Colonic mucosa (tissue), 4 donors: ENCODE measurements around the gene SCAMP4. TPM values are rescaled to one million over a fixed set of nuclear protein-coding genes. Genes with fewer than 3 reads are reported as not detected.

Experiments
- DNase-seq: peaks from one replicate; pipeline ENCODE4 v3.0.0-alpha.2; 2020
- H3K27ac ChIP-seq: fragments of 200-600 bp; one replicate; pipeline ENCODE4 v1.8.0; 2021
- H3K27me3 ChIP-seq: fragments of 200-600 bp; one replicate; pipeline ENCODE4 v1.8.0; 2021
- H3K36me3 ChIP-seq: fragments of 200-600 bp; one replicate; pipeline ENCODE4 v1.8.0; 2021
- H3K4me1 ChIP-seq: fragments of 200-600 bp; one replicate; pipeline ENCODE4 v1.8.0; 2021; ENCODE audit warnings: mild to moderate bottlenecking
- H3K4me3 ChIP-seq: fragments of 200-600 bp; one replicate; pipeline ENCODE4 v1.8.0; 2021
- H3K9ac ChIP-seq, 2 donors: one replicate each; pipeline ENCODE4 v1.7.0; 2013; ENCODE audit warnings: control low read depth in 2 of 2, low read depth in 2 of 2, low read length in 2 of 2
- H3K9me3 ChIP-seq: fragments of 200-600 bp; one replicate; pipeline ENCODE4 v1.8.0; 2021
- intact Hi-C: fragments of 100-400 bp; cut with DNase I; formaldehyde crosslinking; loops from one replicate; pipeline ENCODE4 v1.14.1; 2022
- total RNA-seq, 2 donors: library from RNA; stranded (reverse); fragmentation: NEBNext Ultra II Directional in 1 of 2; extraction: Animal tissue kit (Norgen Biotek cat#: 25700) in 1 of 2; gene quantifications; one replicate each; pipeline ENCODE4 v1.2.1, GENCODE V29; 2021
- TF ChIP-seq, protein P1 (sequence below): fragments of 200-600 bp; IDR thresholded peaks from one replicate; pipeline ENCODE4 v1.8.0; 2022; ENCODE audit warnings: antibody characterized with exemption, mild to moderate bottlenecking
- donor health status: healthy.
- donor health status: DM: no; HTN: no; CAD: no.
- donor health status: DM: no; HTN: no; CAD: no.

The SCAMP4 gene
- total RNA-seq, 2 donors from 2014 or later = 57.4 to 91.8 TPM

DNA sequence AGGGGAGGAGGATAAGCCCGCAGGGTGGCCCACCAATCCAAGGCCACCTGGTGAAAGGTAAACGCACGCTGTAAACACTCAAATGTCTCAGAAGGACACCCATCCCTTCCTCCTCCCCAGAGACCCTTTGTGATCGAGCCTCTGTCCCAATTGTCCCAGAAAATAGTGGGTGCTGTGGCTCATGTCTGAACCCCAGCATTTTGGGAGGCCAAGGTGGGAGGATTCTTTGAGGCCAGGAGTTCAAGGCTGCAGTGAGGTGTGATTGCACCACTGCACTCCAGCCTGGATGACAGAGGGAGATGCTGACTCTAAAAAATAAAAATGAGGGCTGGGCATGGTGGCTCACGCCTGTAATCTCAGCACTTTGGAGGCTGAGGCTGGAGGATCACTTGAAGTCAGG is 16.8 kb upstream of the SCAMP4 start:
- Histone ChIP-seq H3K27ac (no peak overlapping the region), H3K9me3 (no peaks in the 10 kb centered on the region), H3K36me3 (no peaks in the 10 kb centered on the region), H3K4me1 (peaks cover 6% of the 10 kb centered on the region), H3K9ac (no peak overlapping the region), H3K4me3 (no peak overlapping the region), H3K27me3 (no peaks in the 10 kb centered on the region)
- intact Hi-C loops = no loop called here
- TF ChIP-seq, protein P1, sequence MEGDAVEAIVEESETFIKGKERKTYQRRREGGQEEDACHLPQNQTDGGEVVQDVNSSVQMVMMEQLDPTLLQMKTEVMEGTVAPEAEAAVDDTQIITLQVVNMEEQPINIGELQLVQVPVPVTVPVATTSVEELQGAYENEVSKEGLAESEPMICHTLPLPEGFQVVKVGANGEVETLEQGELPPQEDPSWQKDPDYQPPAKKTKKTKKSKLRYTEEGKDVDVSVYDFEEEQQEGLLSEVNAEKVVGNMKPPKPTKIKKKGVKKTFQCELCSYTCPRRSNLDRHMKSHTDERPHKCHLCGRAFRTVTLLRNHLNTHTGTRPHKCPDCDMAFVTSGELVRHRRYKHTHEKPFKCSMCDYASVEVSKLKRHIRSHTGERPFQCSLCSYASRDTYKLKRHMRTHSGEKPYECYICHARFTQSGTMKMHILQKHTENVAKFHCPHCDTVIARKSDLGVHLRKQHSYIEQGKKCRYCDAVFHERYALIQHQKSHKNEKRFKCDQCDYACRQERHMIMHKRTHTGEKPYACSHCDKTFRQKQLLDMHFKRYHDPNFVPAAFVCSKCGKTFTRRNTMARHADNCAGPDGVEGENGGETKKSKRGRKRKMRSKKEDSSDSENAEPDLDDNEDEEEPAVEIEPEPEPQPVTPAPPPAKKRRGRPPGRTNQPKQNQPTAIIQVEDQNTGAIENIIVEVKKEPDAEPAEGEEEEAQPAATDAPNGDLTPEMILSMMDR = no peak
- DNase-seq = no peak

DNA sequence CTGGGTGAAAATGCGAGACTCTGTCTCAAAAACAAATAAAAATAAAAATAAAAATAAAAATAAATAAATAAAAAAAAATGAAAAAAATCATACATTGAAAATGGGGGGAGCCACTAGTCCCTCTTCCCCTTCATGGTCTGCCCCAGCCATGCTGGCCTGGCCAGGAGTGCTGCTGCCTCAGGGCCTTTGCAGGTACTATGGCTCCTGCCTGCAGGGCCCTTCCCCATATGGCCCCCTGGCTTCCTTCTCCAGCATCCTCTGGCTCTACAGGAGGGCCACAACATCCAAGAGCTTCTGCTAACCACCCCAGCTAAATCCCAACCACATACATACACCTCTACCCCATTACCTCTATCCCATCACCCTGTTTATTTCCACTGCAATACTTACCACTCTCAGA is 15.3 kb upstream of the SCAMP4 start:
- H3K4me3 ChIP-seq = no peak overlapping the region
- no peaks in the 10 kb centered on the region for H3K9me3 ChIP-seq
- no peaks in the 10 kb centered on the region for H3K27me3 ChIP-seq
- H3K4me1 ChIP-seq = no peaks in the 10 kb centered on the region
- no peak overlapping the region for H3K9ac ChIP-seq
- no peaks in the 10 kb centered on the region for H3K36me3 ChIP-seq
- intact Hi-C loops = no loop called here
- H3K27ac ChIP-seq = no peak overlapping the region
- DNase-seq = no peak
- TF ChIP-seq, protein P1 = no peak

DNA sequence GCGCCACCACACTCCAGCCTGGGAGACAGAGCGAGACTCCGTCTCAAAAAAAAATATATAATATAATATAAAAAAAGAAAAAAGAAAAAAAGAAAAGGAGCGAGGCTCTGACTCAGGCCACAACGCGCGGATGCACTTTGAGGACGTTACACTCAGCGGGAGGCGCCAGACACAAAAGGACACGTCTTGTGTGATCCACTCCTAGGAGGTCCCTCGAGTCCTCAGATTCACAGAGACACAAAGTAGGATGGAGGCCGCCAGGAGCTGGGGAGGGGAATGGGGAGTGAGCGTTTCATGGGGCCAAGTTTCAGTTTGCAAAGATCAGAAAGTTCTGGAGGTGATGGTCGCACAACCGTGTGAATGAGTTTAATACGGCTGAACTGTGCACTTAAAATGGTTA is 11.4 kb upstream of the SCAMP4 start:
- no peak overlapping the region for H3K27ac ChIP-seq
- TF ChIP-seq, protein P1 = no peak
- no peaks in the 10 kb centered on the region for H3K9me3 ChIP-seq
- no peaks in the 10 kb centered on the region for H3K4me1 ChIP-seq
- H3K9ac ChIP-seq = no peak overlapping the region
- H3K27me3 ChIP-seq = no peaks in the 10 kb centered on the region
- no peak overlapping the region for H3K4me3 ChIP-seq
- no peaks in the 10 kb centered on the region for H3K36me3 ChIP-seq
- intact Hi-C loops = no loop called here
- no peak for DNase-seq

DNA sequence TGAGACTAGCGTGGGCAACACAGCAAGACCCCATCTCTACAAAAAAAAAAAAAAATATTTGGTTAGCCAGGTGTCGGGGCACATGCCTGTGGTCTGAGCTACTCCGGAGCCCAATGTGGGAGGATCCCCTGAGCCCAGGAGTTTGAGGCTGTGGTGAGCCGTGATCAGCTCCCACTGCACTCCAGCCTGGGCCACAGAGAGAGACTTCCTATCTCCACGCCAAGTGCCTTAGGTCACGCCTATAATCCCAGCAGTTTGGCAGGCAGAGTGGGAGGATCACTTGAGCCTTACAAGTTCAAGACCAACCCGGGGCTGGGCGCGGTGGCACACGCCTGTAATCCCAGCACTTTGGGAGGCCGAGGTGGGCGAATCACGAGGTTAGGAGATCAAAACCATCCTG is 8.7 kb upstream of the SCAMP4 start:
- Histone ChIP-seq H3K9me3 (no peaks in the 10 kb centered on the region), H3K27me3 (no peaks in the 10 kb centered on the region), H3K4me3 (no peak overlapping the region), H3K36me3 (no peaks in the 10 kb centered on the region), H3K9ac (peak overlapping the region in 1 of 2 donors; percentile 12), H3K27ac (no peak overlapping the region), H3K4me1 (no peaks in the 10 kb centered on the region)
- no peak for DNase-seq
- intact Hi-C loops = no loop called here
- TF ChIP-seq, protein P1 = no peak

DNA sequence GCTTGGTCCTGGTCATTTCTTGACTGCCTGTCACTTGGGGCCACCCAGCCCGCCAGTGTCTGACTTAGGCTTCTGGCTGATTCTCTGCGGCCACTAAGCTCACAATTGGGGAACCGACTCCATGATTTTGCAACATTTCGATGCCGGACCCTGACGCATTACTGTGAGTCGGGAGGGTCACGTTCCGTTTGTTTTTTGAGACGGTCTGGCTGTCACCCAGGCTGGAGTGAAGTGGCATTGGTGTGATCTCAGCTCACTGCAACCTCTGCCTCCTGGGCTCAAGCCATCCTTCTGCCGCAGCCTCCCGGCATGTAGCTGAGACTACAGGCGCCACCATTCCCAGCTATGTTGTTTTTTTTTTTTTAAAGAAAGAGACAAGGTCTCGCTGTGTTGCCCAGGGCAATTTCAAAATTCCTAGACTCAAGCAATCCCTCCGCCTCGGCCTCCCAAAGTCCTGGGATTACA is 3.2 kb upstream of the SCAMP4 start:
- no peaks in the 10 kb centered on the region for H3K27me3 ChIP-seq
- peaks cover 5% of the 10 kb centered on the region for H3K4me1 ChIP-seq
- no peak overlapping the region for H3K27ac ChIP-seq
- intact Hi-C loops = no loop called here
- H3K36me3 ChIP-seq = no peaks in the 10 kb centered on the region
- no peak overlapping the region for H3K4me3 ChIP-seq
- TF ChIP-seq, protein P1 = no peak
- H3K9ac ChIP-seq = no peak overlapping the region
- DNase-seq = no peak
- no peaks in the 10 kb centered on the region for H3K9me3 ChIP-seq

DNA sequence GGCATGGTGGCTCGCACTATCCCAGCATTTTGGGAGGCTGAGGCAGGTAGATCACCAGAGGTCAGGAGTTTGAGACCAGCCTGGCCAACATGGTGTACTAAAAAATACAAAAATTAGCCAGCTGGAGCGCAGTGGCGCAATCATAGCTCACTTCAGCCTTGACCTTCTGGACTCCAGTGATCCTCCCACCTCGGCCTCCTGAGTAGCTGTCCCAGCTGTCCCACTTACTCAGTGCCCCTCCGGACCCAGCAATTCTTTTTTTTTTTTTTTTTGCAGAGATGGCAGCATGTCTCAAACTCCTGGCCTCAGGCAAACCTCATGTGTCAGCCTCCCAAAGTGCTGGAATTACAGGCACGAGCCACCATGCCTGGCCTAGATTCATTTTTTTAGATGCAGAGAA is 2.3 kb upstream of the SCAMP4 start:
- H3K36me3 ChIP-seq = no peaks in the 10 kb centered on the region
- DNase-seq = no peak
- H3K4me1 ChIP-seq = peaks cover 5% of the 10 kb centered on the region
- no peak overlapping the region for H3K9ac ChIP-seq
- TF ChIP-seq, protein P1 = no peak
- intact Hi-C loops = no loop called here
- peak overlapping the region; percentile 8 for H3K27ac ChIP-seq
- no peak overlapping the region for H3K4me3 ChIP-seq
- no peaks in the 10 kb centered on the region for H3K27me3 ChIP-seq
- no peaks in the 10 kb centered on the region for H3K9me3 ChIP-seq
